Left ventricle myocardium inferior (tissue), 1 donor: ENCODE measurements around the gene CLIC6. TPM values are rescaled to one million over a fixed set of nuclear protein-coding genes. Genes with fewer than 3 reads are reported as not detected.

Source experiments
- DNase-seq: peaks from one replicate; pipeline ENCODE4 v3.0.0-alpha.2; 2020
- H3K27ac ChIP-seq: fragments of 200-600 bp; replicated peaks from 2 replicates; pipeline ENCODE4 v1.8.0; 2021
- H3K27me3 ChIP-seq: fragments of 200-600 bp; 2 replicates; pipeline ENCODE4 v1.8.0; 2021; ENCODE audit warnings: low read depth
- H3K36me3 ChIP-seq: fragments of 200-600 bp; 2 replicates; pipeline ENCODE4 v1.8.0; 2021
- H3K4me1 ChIP-seq: fragments of 200-600 bp; 2 replicates; pipeline ENCODE4 v1.8.0; 2021
- H3K4me3 ChIP-seq: fragments of 200-600 bp; 2 replicates; pipeline ENCODE4 v1.8.0; 2021; ENCODE audit warnings: mild to moderate bottlenecking, moderate library complexity
- H3K9me3 ChIP-seq: fragments of 200-600 bp; replicated peaks from 2 replicates; pipeline ENCODE4 v1.8.0; 2021
- intact Hi-C: fragments of 100-400 bp; cut with micrococcal nuclease; formaldehyde crosslinking; loops from one replicate; pipeline ENCODE4 v1.11.0; 2022
- total RNA-seq: library from RNA; stranded (reverse); fragmentation: NEBNext Ultra II Directional; extraction: Animal tissue kit (Norgen Biotek cat#: 25700); gene quantifications from one replicate; pipeline ENCODE4 v1.2.1, GENCODE V29; 2021
- TF ChIP-seq, protein P1 (sequence below): fragments of 200-600 bp; IDR thresholded peaks from 2 replicates; pipeline ENCODE4 v1.8.0; 2021; ENCODE audit warnings: antibody characterized with exemption, mild to moderate bottlenecking, borderline replicate concordance
- donor health status: DM: no; HTN: yes; CAD: no; lungs with severe emphysema.

CLIC6 gene
- total RNA-seq, 1 donor from 2014 or later: 11.2 TPM

DNA sequence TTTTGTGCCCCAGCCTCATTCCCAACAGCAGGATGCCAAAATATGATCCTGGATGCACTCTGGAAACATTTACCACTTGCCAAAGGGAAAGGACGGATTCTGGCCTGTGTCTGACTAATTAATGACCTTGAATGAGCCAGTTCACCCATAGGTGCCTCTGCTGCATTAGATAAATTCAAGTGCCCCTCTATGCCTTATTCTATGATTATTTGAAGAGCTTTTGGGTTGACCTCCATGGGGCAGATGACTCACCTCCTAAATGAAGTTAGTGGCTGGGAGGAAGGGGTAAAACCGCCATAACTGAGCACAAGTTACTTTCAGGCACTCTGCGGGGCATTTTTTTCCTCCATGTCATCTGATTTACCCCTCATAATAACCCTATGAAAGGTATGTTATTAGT lies 98.1 kb downstream of the CLIC6 start:
- DNase-seq: no peak
- peaks cover 7% of the 10 kb centered on the region for H3K27me3 ChIP-seq
- H3K36me3 ChIP-seq: no peaks in the 10 kb centered on the region
- TF ChIP-seq, protein P1, sequence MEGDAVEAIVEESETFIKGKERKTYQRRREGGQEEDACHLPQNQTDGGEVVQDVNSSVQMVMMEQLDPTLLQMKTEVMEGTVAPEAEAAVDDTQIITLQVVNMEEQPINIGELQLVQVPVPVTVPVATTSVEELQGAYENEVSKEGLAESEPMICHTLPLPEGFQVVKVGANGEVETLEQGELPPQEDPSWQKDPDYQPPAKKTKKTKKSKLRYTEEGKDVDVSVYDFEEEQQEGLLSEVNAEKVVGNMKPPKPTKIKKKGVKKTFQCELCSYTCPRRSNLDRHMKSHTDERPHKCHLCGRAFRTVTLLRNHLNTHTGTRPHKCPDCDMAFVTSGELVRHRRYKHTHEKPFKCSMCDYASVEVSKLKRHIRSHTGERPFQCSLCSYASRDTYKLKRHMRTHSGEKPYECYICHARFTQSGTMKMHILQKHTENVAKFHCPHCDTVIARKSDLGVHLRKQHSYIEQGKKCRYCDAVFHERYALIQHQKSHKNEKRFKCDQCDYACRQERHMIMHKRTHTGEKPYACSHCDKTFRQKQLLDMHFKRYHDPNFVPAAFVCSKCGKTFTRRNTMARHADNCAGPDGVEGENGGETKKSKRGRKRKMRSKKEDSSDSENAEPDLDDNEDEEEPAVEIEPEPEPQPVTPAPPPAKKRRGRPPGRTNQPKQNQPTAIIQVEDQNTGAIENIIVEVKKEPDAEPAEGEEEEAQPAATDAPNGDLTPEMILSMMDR: no peak
- H3K9me3 ChIP-seq: peaks cover 10% of the 10 kb centered on the region
- intact Hi-C loops: no loop called here
- H3K27ac ChIP-seq: no peak overlapping the region
- no peak overlapping the region for H3K4me3 ChIP-seq
- H3K4me1 ChIP-seq: no peaks in the 10 kb centered on the region

Other genes with a start within 250 kb of the CLIC6 start
- gene SMIM34, start 245.0 kb upstream of the CLIC6 start, total RNA-seq: not detected
- 4.8 TPM for gene KCNE1, start 156.8 kb upstream of the CLIC6 start, total RNA-seq
- gene RCAN1, start 53.9 kb upstream of the CLIC6 start, total RNA-seq: 75.3 TPM